Vagina (tissue), 2 donors: ENCODE results near the gene ITPR1.

Experiments used
- CTCF ChIP-seq, 3 experiments: fragments of 450-650 bp in 2 of 3; fragments of 200-600 bp in 1 of 3; sonication (generic) in 1 of 3; IDR thresholded peaks; one replicate each; pipeline ENCODE4 v1.5.1; 2017 to 2019; ENCODE audit warnings: antibody characterized with exemption in 3 of 3, mild to moderate bottlenecking in 2 of 3, moderate library complexity in 2 of 3
- POLR2A ChIP-seq, 2 donors: fragments of 450-650 bp; IDR thresholded peaks; one replicate each; pipeline ENCODE4 v1.6.1; 2017; ENCODE audit warnings: antibody characterized with exemption in 2 of 2, mild to moderate bottlenecking in 2 of 2, moderate library complexity in 2 of 2

GRCh38 chr3:4606911-4607310 is 113.8 kb downstream of the ITPR1 start:
- TF ChIP-seq CTCF (IDR thresholded peaks at IDR 0.05): no peak
- no peak for TF ChIP-seq POLR2A (IDR thresholded peaks at IDR 0.05)
